Urothelium cell line (cell line): ENCODE data around the gene FOCAD.
"Not testable (repeated sequence)": the region's sequence is repeated elsewhere in the genome, so short reads cannot be mapped to it uniquely, and the experiment has no call there.

ENCODE experiments used
- DNase-seq: peaks from one replicate; pipeline ENCODE4 v3.0.0; 2011; ENCODE audit warnings: low spot score, mixed read lengths
- FAIRE-seq: peaks from 2 replicates; lab custom pipeline; 2011; peaks lifted over from hg19 to GRCh38; lab: Jason Lieb, UNC

FOCAD gene, protein sequence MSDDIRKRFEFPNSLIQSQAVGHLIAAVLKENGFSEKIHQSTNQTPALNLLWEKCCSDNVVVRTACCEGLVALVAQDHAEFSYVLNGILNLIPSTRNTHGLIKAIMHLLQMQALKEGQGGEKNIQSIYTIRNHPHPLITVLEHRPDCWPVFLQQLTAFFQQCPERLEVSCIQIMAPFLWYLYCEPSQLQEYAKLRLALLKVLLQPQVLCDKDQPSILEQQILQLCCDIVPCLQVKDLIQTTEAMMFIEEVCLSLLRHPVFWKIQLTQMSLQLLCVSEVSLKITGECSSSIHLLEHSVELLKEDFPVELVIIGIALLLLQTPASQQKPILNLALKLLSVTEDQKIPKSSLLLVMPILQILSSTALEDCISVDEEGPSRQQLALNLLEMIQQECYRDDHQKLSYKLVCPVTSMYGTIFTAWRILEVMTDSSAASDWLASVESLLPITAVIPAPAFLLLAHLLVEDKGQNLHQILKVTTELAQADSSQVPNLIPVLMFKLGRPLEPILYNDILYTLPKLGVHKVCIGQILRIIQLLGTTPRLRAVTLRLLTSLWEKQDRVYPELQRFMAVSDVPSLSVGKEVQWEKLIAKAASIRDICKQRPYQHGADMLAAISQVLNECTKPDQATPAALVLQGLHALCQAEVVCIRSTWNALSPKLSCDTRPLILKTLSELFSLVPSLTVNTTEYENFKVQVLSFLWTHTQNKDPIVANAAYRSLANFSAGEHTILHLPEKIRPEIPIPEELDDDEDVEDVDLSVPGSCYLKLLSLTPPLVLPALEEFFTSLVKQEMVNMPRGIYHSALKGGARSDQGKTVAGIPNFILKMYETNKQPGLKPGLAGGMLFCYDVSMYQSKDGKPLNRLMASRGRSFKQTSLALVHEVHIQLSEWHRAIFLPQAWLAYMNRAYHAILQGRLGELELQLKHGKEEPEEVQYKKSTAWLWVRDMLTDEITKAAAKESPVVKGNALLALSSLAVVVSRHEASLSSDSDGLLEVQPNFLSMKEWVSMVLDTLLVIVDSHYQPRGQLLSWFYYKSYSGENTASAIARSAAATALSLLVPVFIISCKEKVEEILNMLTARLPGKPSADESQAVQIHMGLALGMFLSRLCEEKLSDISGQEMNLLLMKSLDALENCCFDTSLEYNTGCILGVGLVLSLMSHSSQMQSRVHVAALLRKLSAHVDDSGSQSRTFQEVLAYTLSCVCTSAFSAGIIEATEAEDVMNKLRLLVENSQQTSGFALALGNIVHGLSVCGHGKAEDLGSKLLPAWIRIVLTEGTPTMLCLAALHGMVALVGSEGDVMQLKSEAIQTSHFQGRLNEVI (N-terminal part only)

DNA sequence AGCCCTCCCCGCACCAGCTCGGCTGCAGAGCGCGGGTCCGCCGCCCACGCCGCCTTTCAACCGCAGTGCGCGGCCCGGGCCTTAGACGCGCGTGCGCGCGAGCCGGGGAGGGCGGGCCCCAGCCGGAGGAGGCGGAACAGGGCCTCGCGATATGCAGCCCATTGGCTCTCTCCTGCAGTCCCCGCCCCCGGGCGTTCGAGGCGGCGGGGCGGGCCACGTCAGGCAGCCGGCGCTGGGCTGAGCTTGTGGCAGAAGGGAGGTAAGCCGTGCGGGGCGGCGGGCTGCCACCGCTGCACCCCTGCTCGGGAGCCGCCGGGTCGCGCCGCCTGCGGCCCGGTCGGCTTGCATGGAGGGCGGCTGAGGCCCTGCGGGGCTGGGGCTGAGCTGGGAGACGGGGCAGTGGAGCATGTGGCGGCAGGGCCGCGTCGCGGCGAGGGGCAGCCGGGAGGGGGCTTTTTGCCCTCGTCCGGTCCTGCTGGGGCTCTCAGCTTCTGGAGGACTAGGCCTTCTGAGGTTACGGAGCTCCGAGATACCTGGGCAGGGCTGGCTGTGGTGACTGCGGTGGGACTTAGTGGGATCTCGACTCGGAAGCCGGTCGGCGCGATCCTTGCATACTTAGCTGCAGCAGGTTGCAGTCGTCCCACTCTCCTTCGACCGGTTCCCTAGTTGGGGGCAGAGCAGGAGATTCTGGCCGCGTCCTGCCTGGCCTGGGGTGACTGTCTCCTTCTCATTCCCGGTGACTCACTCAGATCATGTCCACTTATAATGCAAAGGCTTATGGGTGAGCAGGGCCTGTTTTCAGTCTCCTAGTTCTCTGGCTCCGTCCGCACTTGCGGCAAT is at the start of gene FOCAD:
TSS of gene FOCAD (plus strand) at position 225 of the 840 bp plus-strand sequence. CDS start 31,095 bp downstream, outside the sequence.
- FAIRE-seq: no peak

DNA sequence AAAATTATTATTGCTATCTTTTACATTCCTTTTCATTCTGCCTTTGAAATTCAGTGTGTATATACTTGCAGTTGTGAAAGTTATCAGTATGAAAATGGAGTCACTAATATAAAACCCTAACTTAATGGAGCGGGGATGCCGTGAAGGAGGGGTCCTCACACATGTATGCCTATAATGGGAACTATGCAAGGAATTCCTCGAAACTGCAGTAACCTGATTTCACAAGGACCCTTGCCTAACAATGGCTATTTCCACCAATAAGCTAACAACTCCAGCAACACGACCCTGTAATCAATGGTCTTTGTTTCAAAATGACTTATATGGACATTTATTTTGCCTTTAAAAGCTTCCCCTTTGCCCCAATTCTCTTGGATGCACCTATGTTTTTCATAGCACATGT is 49.2 kb upstream of the FOCAD start:
- no peak for FAIRE-seq
- DNase-seq: no peak

More for the DNA sequence above, at the start of gene FOCAD:
- peak; percentile 92 for DNase-seq

DNA sequence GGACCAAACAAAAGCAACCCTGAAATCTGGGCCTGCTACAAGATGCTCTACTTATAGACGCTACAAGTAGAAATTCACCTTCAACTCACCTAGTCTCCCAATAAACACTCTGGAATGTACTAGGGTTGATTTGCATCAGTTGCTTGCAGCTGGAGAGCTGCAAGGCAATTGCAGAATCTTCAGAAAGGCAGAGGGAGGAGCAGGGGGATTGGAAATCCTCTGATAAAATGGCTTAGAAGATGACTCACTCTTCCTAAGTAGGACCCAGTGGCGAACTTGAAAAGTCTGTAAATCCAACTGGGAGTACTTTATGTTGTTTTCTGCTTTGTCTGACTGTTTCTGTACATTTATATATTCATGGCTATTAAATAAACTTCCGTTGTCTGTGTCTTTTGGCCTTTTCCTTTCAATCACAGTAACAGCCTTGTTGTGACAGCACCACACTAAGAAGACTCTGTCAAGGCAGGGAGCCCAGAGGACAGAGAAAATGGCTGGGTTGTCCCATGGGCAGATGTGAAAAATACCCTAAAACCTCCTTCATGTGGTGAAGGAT is 47.1 kb upstream of the FOCAD start:
- DNase-seq (no peak), FAIRE-seq (no peak)

DNA sequence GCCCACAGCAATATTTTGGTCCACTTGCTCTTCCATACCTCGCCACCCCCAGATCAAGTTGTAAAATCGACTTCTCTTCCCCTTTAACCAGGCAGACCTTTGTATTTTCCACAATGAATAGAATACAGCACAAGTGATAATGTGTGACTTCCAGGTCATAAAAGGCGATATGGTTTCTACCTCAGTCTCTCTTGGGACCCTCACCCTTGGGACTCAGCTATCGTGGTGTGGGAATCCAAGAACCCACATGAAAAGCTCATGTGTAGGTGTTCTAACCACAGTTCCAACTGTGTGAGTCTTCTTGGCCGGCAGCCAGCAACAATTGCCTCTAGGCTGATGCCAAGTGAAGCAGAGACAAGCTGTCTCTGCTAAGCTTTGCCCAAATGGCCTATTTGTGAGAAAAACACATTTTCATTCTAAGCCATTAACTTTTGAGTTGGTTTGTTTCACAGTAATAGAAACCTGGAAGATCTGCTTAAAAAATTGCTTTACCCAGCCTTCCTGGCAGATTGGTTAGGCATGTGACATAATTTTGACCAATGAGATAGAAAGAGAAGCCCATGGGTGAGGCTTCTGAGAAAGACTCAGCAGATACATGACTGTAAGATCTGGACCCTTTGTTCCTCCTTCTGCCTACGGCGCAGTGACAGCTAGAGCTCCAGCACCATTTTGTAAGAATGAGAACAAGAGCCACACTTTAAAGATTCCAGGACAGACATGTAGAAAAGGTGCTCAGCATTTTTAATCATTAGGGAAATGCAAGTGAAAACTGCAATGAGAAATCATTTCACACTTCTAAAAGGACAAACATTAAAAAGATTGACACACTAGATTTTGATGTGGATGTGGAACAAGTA is 43.5 kb upstream of the FOCAD start:
- FAIRE-seq: no peak

DNA sequence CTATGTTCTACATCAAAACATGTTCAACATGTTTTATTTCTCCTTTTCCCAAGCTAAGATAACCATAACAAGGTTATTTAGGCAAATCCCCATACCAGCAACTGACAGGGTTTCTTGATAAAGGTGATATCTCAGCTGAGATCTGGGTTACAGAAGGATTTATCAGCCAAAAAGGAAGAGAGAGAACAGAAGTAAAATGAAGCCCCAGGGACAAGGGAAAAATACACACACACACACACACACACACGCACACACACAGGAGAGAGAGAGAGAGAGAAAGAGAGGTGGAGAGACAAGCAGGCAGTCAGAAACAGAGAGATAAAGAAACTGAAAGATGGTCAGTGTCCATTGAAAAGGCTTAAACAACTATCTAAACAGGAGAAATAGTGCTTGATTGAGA is 42.0 kb upstream of the FOCAD start:
- no peak for DNase-seq
- FAIRE-seq: no peak

More for the DNA sequence above, 43.5 kb upstream of the FOCAD start:
- DNase-seq: peak; percentile 42

DNA sequence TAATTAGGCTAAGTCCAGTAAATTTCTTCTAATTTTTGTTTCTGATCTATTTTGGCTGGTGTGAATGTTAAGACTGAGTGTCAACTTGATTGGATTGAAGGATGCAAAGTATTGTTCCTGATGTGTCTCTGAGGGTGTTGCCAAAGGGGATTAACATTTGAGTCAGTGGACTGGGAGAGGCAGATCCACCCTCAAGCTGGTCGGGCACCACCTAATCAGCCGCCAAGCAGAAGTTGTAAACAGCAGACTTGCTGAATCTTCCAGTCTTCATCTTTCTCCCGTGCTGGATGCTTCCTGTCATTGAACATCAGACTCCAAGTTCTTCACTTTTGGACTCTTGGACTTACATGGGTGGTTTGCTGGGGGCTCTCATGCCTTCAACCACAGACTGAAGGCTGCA is 40.4 kb upstream of the FOCAD start:
- no peak for DNase-seq
- no peak for FAIRE-seq

DNA sequence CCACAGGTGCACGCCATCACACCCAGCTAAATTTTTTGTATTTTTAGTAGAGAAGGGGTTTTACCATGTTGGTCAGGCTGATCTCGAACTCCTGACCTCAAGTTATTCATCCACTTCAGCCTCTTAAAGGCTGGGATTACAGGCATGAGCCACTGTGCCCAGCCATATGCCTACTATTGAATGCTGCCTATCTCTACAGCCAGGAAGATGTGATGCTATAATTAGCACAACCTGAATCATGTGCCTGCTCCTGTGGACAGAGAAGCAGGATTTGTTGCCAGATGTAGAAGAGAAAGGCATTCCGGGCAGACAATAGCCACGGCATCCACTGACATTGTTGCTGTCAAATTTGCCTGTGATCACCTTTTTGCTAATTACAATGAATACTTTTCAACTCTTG is 37.4 kb upstream of the FOCAD start:
- FAIRE-seq: no peak
- no peak for DNase-seq

DNA sequence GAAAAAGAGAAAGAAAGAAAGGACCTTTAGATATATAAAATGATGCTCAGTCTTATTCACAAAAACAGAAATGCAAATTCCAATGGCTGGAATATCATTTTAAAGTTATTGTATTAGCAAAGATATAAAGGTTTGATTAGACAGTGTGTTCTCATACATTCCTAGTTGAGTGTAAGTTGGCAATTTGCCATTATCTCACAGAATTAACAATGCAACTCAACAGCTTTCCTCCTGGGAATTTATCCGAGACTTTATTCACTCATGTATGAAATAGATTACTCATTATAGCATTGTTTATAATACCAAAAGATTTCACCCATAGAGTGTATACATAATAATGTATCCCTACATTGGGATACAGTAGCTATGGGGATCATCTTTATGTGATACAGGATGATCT is 34.7 kb upstream of the FOCAD start:
- no peak for DNase-seq
- FAIRE-seq: no peak

DNA sequence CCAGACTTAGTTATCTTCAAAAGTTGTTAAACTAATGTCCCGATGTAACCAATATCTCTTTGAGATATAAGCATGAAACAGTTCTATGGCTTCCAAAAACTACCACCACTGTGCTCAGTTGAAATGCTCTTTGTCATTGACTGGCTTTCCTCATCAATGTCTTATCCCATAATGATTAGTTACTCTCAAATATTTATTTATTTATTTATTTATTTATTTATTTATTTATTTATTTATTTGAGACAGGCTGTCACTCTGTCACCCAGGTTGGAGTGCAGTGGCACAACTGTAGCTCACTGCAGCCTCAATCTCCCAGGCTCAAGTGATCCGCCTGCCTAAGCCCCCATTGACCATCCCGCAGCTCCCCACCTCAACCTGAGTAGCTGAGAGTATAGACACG is 33.7 kb upstream of the FOCAD start:
- no peak for DNase-seq
- FAIRE-seq: no peak

DNA sequence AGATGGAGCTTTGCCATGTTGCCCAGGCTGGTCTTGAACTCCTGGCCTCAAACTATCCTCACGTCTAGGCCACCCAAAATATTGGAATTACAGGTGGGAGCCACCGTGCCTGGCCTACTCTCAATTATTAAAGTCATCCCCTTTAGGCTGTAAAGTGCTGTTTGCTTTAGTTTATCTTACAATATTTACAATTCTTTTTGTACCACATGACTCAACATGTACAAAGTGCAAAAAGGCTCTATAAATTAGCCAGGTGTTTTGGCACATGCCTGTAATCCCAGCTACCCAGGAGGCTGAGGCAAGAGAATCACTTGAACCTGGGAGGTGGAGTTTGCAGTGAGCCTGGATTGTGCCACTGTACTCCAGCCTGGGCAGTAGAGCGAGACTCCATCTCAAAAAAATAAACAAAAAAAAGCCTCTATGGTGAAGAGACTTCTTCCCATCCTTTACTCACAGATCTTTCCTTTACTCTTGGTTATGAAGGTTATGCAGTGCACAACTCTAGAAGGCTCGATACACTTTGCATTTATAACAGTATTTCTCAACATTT is 33.2 kb upstream of the FOCAD start:
- no peak for FAIRE-seq
- no peak for DNase-seq

DNA sequence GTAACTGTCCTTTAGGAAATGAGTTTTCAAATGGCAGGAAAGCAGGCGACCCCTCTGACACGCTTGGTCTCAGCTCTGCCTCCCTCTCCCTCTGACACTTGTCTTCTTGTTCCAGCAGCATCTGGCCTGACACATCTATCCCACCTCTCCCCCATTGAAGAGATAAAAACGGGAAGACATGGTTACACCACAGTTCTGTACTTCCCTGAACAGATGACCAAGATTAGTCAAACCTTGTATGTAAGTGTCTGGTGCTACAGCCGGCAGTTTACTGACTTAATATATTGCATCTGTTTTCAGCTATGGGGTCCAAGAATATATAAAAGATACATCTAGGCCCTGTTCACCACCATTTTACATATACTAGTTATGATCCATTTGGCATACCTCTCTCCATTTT is 32.1 kb upstream of the FOCAD start:
- DNase-seq: no peak
- FAIRE-seq: no peak

DNA sequence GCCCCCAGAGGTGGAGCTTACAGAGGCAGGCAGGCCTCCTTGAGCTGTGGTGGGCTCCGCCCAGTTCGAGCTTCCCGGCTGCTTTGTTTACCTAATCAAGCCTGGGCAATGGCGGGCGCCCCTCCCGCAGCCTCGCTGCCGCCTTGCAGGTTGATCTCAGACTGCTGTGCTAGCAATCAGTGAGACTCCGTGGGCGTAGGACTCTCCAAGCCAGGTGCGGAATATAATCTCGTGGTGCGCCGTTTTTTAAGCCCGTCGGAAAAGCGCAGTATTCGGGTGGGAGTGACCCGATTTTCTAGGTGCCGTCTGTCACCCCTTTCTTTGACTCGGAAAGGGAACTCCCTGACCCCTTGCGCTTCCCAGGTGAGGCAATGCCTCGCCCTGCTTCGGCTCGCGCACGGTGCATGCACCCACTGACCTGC is 25.8 kb upstream of the FOCAD start:
- FAIRE-seq: not testable (repeated sequence)

DNA sequence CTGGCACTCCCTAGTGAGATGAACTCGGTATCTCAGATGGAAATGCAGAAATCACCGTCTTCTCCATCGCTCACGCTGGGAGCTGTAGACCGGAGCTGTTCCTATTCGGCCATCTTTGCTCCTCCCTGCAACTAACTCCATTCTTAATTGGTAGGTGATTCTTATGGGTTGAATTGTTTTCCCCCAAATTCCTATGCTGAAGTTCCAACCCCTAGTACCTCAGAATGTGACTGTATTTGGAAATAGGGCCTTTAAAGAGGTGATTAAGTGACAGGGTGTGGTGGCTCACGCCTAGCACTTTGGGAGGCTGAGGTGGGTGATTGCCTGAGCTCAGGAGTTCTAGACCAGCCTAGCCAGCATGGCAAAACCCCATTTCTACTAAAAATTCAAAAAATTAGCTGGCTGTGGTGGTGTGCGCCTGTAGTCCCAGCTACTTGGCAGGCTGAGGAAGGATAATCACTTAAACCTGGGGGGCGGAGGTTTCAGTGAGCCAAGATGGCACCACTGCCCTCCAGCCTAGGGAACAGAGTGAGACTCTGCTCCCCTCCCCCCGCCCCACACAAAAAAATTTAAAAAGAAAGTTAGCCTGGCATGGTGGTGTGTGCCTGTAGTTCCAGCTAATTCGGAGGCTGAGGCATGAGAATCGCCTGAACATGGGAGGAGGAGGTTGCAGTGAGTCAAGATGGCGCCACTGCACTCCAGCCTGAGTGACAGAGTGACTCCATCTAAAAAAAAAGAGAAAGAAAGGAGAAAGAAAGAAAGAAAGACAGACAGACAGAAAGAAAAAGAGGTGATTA is 25.2 kb upstream of the FOCAD start:
- no peak for FAIRE-seq
- no peak for DNase-seq

More for the DNA sequence above, 25.8 kb upstream of the FOCAD start:
- DNase-seq: not testable (repeated sequence)

DNA sequence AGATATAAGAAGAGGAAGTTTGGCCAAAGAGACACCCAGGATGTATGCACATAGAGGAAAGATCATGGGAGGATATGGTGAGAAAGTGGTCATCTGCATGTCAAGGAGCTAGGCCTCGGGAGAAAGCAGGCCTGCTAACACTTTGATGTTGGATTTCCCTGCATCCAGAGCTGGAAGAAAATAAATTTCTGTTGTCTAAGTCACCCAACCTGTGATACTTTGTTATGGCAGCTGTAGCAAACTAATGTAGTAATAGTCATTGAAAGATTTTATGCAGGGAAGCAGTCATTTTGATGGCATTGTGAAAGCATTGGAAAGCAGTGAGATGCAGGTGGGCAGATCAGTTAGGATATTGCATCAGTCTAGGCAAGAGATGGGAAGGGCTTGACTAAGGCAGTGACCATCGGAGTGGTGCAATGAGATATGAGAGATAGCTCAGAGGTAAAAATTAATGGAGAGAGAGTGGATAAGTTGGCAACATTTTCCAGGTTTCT is 24.5 kb upstream of the FOCAD start:
- DNase-seq: no peak
- no peak for FAIRE-seq

DNA sequence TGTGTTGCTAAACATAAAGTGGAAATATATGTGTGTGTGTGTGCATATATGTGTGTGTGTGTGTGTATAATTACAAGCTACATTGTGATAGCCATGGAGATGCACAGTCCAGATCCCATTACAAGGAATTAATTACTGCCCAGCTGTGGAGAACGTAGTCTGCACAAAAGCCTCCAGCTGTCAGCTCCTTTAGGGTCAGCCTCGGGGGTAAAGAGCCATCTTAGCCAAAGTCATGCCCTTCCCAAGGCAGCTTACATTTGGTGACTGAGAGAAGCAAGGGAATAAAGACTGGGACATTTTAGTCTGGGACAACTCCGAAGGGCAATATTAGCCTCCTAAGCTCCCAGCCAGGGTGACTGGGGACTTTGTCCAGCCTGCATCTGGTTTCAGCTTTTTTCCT is 21.9 kb upstream of the FOCAD start:
- DNase-seq (no peak), FAIRE-seq (no peak)

DNA sequence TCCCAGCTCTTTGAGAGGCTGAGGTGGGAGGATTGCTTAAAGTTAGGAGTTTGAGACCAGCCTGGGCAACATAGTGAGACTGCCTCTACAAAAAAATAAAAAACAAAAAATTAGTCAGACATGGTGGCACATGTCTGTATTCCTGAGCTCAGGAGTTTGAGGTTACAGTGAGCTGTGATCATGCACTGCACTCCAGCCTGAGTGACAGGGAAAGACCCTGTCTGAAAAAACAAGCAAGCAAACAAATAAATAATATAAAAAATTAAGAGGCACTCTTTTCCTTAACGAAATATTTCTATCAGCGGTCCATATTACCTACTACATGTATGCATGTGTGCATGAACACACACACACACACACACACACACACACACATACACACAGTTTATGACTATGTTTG is 20.9 kb upstream of the FOCAD start:
- FAIRE-seq (no peak), DNase-seq (no peak)

DNA sequence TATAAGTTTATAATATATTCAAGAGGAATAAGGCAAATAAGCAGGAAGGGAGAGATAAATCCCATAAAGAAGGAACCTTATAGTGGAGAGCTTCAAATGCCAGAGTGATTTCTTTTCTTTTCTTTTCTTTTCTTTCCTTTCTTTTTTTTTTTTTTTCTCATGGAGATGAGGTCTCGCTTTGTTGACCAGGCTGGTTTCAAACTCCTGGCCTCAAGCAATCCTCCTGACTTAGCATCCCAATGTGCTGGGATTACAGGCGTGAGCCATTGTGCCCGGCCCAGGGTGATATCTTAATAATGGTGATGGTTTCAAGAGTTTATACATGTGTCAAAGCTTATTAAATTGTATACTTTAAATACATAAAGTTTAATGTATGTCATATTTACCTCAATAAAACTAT is 19.6 kb upstream of the FOCAD start:
- DNase-seq (no peak), FAIRE-seq (no peak)

DNA sequence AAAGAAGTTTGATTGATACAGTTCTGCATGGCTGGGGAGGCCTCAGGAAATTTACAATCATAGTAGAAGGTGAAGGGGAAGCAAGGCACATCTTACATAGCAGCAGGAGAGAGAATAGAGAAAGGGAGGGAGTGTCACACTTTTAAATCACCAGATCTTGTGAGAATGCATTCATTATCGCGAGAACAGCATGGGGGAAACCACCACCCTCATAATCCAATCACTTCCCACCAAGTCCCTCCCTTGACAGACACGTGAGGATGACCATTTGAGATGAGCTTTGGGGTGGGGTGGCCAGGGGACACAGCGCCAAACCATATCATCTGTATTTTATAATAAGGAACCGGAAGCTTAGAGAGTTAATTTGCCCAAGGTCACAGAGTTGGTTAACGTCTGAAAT is 13.7 kb upstream of the FOCAD start:
- DNase-seq (no peak), FAIRE-seq (no peak)
